Neural cell (in vitro differentiated cells): ENCODE results near the gene PRELID1. TPM values are rescaled to one million over a fixed set of nuclear protein-coding genes. Genes with fewer than 3 reads are reported as not detected.

Experiments used
- H2AFZ ChIP-seq: fragments of 200-600, 300-800 bp; sonication (generic), shearing (Covaris generic); 2 replicates; pipeline ENCODE4 v1.6.0; 2014; ENCODE audit warnings: low read depth, mild to moderate bottlenecking, antibody characterized with exemption, low read length, moderate library complexity
- H3F3A ChIP-seq: fragments of 200-600 bp; shearing (Covaris generic); 2 replicates; pipeline ENCODE4 v1.6.1; 2016; ENCODE audit warnings: mild to moderate bottlenecking, moderate library complexity, mixed read lengths, antibody characterized with exemption, low read length; ENCODE audit not compliant: insufficient read depth, poor library complexity, severe bottlenecking
- H3K27ac ChIP-seq: fragments of 200-600, 300-800 bp; sonication (generic), shearing (Covaris generic); 2 replicates; pipeline ENCODE4 v1.5.1; 2014; ENCODE audit warnings: mild to moderate bottlenecking, low read length, moderate library complexity
- H3K27me3 ChIP-seq: fragments of 300-800, 200-600 bp; sonication (generic), shearing (Covaris generic); 2 replicates; pipeline ENCODE4 v1.6.0; 2014; ENCODE audit warnings: mild to moderate bottlenecking, low read depth, low read length, moderate library complexity; ENCODE audit not compliant: insufficient read depth
- H3K36me3 ChIP-seq: fragments of 300-800, 200-600 bp; sonication (generic), shearing (Covaris generic); 2 replicates; pipeline ENCODE4 v1.5.1; 2014; ENCODE audit warnings: mild to moderate bottlenecking, antibody characterized with exemption, low read length, moderate library complexity; ENCODE audit not compliant: insufficient read depth
- H3K4me2 ChIP-seq: fragments of 300-800, 200-600 bp; sonication (generic), shearing (Covaris generic); 2 replicates; pipeline ENCODE4 v1.6.0; 2014; ENCODE audit warnings: mild to moderate bottlenecking, low read length
- H3K4me3 ChIP-seq: fragments of 300-800, 200-600 bp; sonication (generic), shearing (Covaris generic); 2 replicates; pipeline ENCODE4 v1.5.1; 2014; ENCODE audit warnings: mild to moderate bottlenecking, low read length, moderate library complexity
- H3K79me2 ChIP-seq: fragments of 200-600 bp; shearing (Covaris generic); replicated peaks from 2 replicates; pipeline ENCODE4 v1.6.0; 2014; ENCODE audit warnings: mild to moderate bottlenecking, low read length, moderate library complexity; ENCODE audit not compliant: insufficient read depth
- H3K9ac ChIP-seq: fragments of 300-800, 200-600 bp; sonication (generic), shearing (Covaris generic); 2 replicates; pipeline ENCODE4 v1.6.1; 2016; ENCODE audit warnings: mild to moderate bottlenecking, low read length, mixed read lengths
- H3K9me2 ChIP-seq: fragments of 200-600 bp; shearing (Covaris generic); 2 replicates; pipeline ENCODE4 v1.6.1; 2016; ENCODE audit warnings: mild to moderate bottlenecking, low read length, mixed read lengths; ENCODE audit not compliant: insufficient read depth
- H3K9me3 ChIP-seq: fragments of 200-600, 300-800 bp; sonication (generic), shearing (Covaris generic); 2 replicates; pipeline ENCODE4 v1.6.1; 2016; ENCODE audit warnings: mild to moderate bottlenecking, mixed run types, low read length, moderate library complexity, mixed read lengths
- H4K20me1 ChIP-seq: fragments of 200-600 bp; shearing (Covaris generic); 2 replicates; pipeline ENCODE4 v1.6.1; 2016; ENCODE audit warnings: mild to moderate bottlenecking, mixed run types; ENCODE audit not compliant: insufficient read depth
- EP300 ChIP-seq: fragments of 450-650 bp; conservative IDR thresholded peaks from 2 replicates; pipeline ENCODE4 v1.6.1; 2014; ENCODE audit warnings: antibody characterized with exemption, mild to moderate bottlenecking, moderate library complexity; ENCODE audit not compliant: poor library complexity, severe bottlenecking
- EZH2 ChIP-seq: fragments of 200-600, 300-800 bp; shearing (Covaris generic), sonication (generic); IDR thresholded peaks from 2 replicates; pipeline ENCODE4 v1.6.1; 2014; ENCODE audit warnings: antibody characterized with exemption, low read length, borderline replicate concordance, mild to moderate bottlenecking; ENCODE audit not compliant: insufficient read depth, poor library complexity, severe bottlenecking
- MXI1 ChIP-seq: fragments of 450-650 bp; conservative IDR thresholded peaks from 2 replicates; pipeline ENCODE4 v1.6.1; 2014; ENCODE audit warnings: antibody characterized with exemption, mild to moderate bottlenecking; ENCODE audit not compliant: poor library complexity, severe bottlenecking
- POLR2AphosphoS5 ChIP-seq: IDR thresholded peaks from 2 replicates; pipeline ENCODE4 v1.6.1; 2012
- RAD21 ChIP-seq: fragments of 450-650 bp; conservative IDR thresholded peaks from 2 replicates; pipeline ENCODE4 v1.6.1; 2014; ENCODE audit warnings: antibody characterized with exemption, mild to moderate bottlenecking, moderate library complexity
- SMC3 ChIP-seq: fragments of 450-650 bp; conservative IDR thresholded peaks from 2 replicates; pipeline ENCODE4 v1.6.1; 2014; ENCODE audit warnings: antibody characterized with exemption, mild to moderate bottlenecking, moderate library complexity; ENCODE audit not compliant: poor library complexity
- TAF1 ChIP-seq: IDR thresholded peaks from 2 replicates; pipeline ENCODE4 v1.6.1; 2012; ENCODE audit warnings: low read depth
- polyA plus RNA-seq: library from polyadenylated mRNA; depleted of rRNA; stranded (reverse); fragments of >200 nt; gene quantifications from 2 replicates; pipeline ENCODE4 v1.2.3, GENCODE V29; 2014
- TF ChIP-seq, protein P1 (sequence below): fragments of 450-650 bp; IDR thresholded peaks from 2 replicates; pipeline ENCODE4 v1.5.1; 2014; ENCODE audit warnings: antibody characterized with exemption, mild to moderate bottlenecking, moderate library complexity; ENCODE audit not compliant: poor library complexity, severe bottlenecking
- TF ChIP-seq, protein P2 (sequence below): IDR thresholded peaks from 2 replicates; pipeline ENCODE4 v1.6.1; 2012; ENCODE audit warnings: borderline replicate concordance

The PRELID1 gene
- polyA plus RNA-seq, 1 donor from 2014 or later = 133 TPM

DNA sequence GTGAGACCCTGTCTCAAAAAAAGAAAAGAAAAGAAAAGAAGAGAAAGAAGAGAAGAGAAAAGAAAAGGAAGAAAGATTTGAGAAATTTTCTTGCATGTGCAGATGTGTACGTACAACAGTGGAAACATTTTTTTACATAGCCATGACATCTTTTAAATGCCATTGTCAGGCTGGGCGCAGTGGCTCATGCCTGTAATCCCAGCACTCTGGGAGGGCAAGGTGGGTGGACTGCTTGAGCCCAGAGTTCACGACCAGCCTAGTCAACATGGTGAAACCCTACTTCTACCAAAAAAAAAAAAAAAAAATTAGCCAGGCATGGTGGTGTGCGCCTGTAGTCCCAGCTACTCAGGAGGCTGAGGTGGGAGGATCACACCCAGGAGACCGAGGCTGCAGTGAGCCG is 41.3 kb downstream of the PRELID1 start:
- Histone ChIP-seq H3K4me2 (no peak overlapping the region), H2AFZ (no peak overlapping the region), H3K27me3 (no peaks in the 10 kb centered on the region), H4K20me1 (no peaks in the 10 kb centered on the region), H3K9me3 (no peaks in the 10 kb centered on the region), H3K9ac (no peak overlapping the region), H3K27ac (no peak overlapping the region), H3K36me3 (no peaks in the 10 kb centered on the region), H3K79me2 (peaks cover 44% of the 10 kb centered on the region), H3K4me3 (no peak overlapping the region), H3F3A (no peaks in the 10 kb centered on the region), H3K9me2 (no peaks in the 10 kb centered on the region)
- TF ChIP-seq EZH2 (no peak), EP300 (no peak), MXI1 (no peak), RAD21 (no peak), SMC3 (no peak), TAF1 (no peak), POLR2AphosphoS5 (no peak)
- TF ChIP-seq, protein P1, sequence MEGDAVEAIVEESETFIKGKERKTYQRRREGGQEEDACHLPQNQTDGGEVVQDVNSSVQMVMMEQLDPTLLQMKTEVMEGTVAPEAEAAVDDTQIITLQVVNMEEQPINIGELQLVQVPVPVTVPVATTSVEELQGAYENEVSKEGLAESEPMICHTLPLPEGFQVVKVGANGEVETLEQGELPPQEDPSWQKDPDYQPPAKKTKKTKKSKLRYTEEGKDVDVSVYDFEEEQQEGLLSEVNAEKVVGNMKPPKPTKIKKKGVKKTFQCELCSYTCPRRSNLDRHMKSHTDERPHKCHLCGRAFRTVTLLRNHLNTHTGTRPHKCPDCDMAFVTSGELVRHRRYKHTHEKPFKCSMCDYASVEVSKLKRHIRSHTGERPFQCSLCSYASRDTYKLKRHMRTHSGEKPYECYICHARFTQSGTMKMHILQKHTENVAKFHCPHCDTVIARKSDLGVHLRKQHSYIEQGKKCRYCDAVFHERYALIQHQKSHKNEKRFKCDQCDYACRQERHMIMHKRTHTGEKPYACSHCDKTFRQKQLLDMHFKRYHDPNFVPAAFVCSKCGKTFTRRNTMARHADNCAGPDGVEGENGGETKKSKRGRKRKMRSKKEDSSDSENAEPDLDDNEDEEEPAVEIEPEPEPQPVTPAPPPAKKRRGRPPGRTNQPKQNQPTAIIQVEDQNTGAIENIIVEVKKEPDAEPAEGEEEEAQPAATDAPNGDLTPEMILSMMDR = no peak
- TF ChIP-seq, protein P2, sequence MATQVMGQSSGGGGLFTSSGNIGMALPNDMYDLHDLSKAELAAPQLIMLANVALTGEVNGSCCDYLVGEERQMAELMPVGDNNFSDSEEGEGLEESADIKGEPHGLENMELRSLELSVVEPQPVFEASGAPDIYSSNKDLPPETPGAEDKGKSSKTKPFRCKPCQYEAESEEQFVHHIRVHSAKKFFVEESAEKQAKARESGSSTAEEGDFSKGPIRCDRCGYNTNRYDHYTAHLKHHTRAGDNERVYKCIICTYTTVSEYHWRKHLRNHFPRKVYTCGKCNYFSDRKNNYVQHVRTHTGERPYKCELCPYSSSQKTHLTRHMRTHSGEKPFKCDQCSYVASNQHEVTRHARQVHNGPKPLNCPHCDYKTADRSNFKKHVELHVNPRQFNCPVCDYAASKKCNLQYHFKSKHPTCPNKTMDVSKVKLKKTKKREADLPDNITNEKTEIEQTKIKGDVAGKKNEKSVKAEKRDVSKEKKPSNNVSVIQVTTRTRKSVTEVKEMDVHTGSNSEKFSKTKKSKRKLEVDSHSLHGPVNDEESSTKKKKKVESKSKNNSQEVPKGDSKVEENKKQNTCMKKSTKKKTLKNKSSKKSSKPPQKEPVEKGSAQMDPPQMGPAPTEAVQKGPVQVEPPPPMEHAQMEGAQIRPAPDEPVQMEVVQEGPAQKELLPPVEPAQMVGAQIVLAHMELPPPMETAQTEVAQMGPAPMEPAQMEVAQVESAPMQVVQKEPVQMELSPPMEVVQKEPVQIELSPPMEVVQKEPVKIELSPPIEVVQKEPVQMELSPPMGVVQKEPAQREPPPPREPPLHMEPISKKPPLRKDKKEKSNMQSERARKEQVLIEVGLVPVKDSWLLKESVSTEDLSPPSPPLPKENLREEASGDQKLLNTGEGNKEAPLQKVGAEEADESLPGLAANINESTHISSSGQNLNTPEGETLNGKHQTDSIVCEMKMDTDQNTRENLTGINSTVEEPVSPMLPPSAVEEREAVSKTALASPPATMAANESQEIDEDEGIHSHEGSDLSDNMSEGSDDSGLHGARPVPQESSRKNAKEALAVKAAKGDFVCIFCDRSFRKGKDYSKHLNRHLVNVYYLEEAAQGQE = no peak

DNA sequence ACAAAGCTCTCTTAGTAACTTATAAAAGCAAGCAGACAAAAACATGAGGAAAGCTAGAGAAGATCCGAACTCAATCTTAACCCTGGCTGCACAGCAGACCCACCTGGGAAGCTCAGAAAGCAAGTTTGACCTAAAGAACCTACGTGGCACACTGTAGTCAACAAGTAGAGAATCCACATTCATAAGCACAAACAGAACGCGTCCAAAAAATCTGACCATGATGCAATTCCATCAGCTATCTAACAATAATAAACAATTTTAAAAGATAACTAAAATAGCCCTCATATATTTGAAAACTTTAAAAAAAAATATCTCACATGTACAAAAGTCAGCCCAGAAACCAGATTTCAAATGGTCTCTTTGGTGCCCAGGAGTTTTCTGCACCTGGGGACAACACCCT is 43.2 kb downstream of the PRELID1 start:
- Histone ChIP-seq H3K9ac (no peak overlapping the region), H3K27ac (no peak overlapping the region), H2AFZ (no peak overlapping the region), H4K20me1 (no peaks in the 10 kb centered on the region), H3K4me2 (no peak overlapping the region), H3K27me3 (no peaks in the 10 kb centered on the region), H3K4me3 (no peak overlapping the region), H3K36me3 (no peaks in the 10 kb centered on the region), H3K9me3 (no peaks in the 10 kb centered on the region), H3F3A (no peaks in the 10 kb centered on the region), H3K79me2 (peaks cover 51% of the 10 kb centered on the region), H3K9me2 (no peaks in the 10 kb centered on the region)
- TF ChIP-seq SMC3 (no peak), EZH2 (no peak), EP300 (no peak), TAF1 (no peak), POLR2AphosphoS5 (no peak), RAD21 (no peak), MXI1 (no peak)
- TF ChIP-seq, protein P2 = no peak
- TF ChIP-seq, protein P1 = no peak
